Activated B cell treated with CpG ODN at 0.5 μM for 24 hours (primary cell): Measurements from ENCODE around the gene KLC1. TPM values are rescaled to one million over a fixed set of nuclear protein-coding genes. Genes with fewer than 3 reads are reported as not detected.

Experiments
- ATAC-seq: fragments of 200-7000 bp; cut with Tn5 transposase; one replicate; pipeline ENCODE4 v1.10.0; 2021; ENCODE audit warnings: low read depth, mild to moderate bottlenecking, moderate library complexity
- CTCF ChIA-PET: fragments of 350-600 bp; sonication (Branson Sonifier 250); formaldehyde crosslinking; loops from one replicate; lab custom pipeline; 2021; ENCODE audit warnings: antibody characterized with exemption; lab: Charles Lee
- POLR2A ChIA-PET: fragments of 350-600 bp; sonication (Branson Sonifier 250); formaldehyde crosslinking; loops from one replicate; lab custom pipeline; 2021; ENCODE audit warnings: antibody characterized with exemption; lab: Charles Lee
- DNase-seq: peaks from one replicate; pipeline ENCODE4 v3.0.0; 2022
- H3K27ac Mint-ChIP-seq: one replicate; pipeline ENCODE4 v1.8.0; 2020; ENCODE audit warnings: mixed read lengths
- H3K27me3 Mint-ChIP-seq: one replicate; pipeline ENCODE4 v1.8.0; 2021; ENCODE audit warnings: mixed read lengths
- H3K36me3 Mint-ChIP-seq: one replicate; pipeline ENCODE4 v1.8.0; 2021; ENCODE audit warnings: low read depth, mixed read lengths
- H3K4me1 Mint-ChIP-seq: one replicate; pipeline ENCODE4 v1.8.0; 2021; ENCODE audit warnings: mixed read lengths
- H3K4me3 Mint-ChIP-seq: one replicate; pipeline ENCODE4 v1.8.0; 2020; ENCODE audit warnings: mild to moderate bottlenecking, mixed read lengths
- H3K9me3 Mint-ChIP-seq: one replicate; pipeline ENCODE4 v1.8.0; 2020; ENCODE audit warnings: mixed read lengths
- intact Hi-C: fragments of 100-400 bp; cut with micrococcal nuclease; formaldehyde crosslinking; loops from one replicate; pipeline ENCODE4 v1.15.1; 2024
- total RNA-seq: library from RNA; stranded (reverse); gene quantifications from 2 replicates; pipeline ENCODE4 v1.2.3, GENCODE V29; 2022
- TF ChIP-seq, protein P1 (sequence below): fragments of 200-600 bp; IDR thresholded peaks from one replicate; pipeline ENCODE4 v1.8.0; 2022; ENCODE audit warnings: antibody characterized with exemption, mild to moderate bottlenecking

Gene KLC1
- total RNA-seq, 1 donor from 2014 or later = 153 TPM

DNA sequence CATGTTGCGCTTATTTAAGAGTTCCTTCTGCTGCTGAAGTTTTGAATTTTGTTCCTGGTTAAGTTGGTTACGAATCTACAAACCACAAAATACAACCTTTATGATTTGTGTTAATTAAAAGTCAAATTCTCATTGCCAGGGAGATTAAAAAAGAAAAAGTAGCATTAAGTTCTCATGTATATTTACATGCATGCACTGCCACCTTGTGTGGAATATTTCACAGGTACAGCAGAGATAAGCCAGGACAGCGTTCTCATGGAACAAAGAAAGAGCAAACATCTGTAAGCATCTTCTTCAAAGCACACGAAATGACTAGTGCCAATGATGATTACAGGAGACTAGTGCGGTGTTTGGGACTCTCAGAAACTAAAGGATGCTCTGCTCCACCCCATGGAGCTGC, 120.8 kb downstream of the KLC1 start:
- H3K4me3 Mint-ChIP-seq = no peak overlapping the region
- H3K27me3 Mint-ChIP-seq = no peaks in the 10 kb centered on the region
- intact Hi-C loops = loop anchor here (1.0 kb wide), 1 partner anchor 178 kb away; no protein-coding TSS in a partner anchor
- POLR2A ChIA-PET = no interaction called here
- H3K9me3 Mint-ChIP-seq = no peaks in the 10 kb centered on the region
- TF ChIP-seq, protein P1, sequence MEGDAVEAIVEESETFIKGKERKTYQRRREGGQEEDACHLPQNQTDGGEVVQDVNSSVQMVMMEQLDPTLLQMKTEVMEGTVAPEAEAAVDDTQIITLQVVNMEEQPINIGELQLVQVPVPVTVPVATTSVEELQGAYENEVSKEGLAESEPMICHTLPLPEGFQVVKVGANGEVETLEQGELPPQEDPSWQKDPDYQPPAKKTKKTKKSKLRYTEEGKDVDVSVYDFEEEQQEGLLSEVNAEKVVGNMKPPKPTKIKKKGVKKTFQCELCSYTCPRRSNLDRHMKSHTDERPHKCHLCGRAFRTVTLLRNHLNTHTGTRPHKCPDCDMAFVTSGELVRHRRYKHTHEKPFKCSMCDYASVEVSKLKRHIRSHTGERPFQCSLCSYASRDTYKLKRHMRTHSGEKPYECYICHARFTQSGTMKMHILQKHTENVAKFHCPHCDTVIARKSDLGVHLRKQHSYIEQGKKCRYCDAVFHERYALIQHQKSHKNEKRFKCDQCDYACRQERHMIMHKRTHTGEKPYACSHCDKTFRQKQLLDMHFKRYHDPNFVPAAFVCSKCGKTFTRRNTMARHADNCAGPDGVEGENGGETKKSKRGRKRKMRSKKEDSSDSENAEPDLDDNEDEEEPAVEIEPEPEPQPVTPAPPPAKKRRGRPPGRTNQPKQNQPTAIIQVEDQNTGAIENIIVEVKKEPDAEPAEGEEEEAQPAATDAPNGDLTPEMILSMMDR = no peak
- no peak for DNase-seq
- H3K36me3 Mint-ChIP-seq = peaks cover 23% of the 10 kb centered on the region
- H3K4me1 Mint-ChIP-seq = no peaks in the 10 kb centered on the region
- H3K27ac Mint-ChIP-seq = no peak overlapping the region
- no peak for ATAC-seq
- CTCF ChIA-PET = no interaction called here

Other genes starting within 250 kb of the KLC1 start
- 97.1 and 110 TPM in 2 replicates for gene MARK3, start 243.8 kb upstream of the KLC1 start, total RNA-seq
- 8.6 and 12.0 TPM in 2 replicates for gene CKB, start 106.4 kb upstream of the KLC1 start, total RNA-seq
- 19.4 and 21.8 TPM in 2 replicates for gene TRMT61A, start 100.0 kb upstream of the KLC1 start, total RNA-seq
- gene BAG5, start 66.6 kb upstream of the KLC1 start, total RNA-seq = 26.9 and 28.8 TPM in 2 replicates
- 28.4 and 28.8 TPM in 2 replicates for gene COA8, start 66.3 kb upstream of the KLC1 start, total RNA-seq
- gene XRCC3, start 86.2 kb downstream of the KLC1 start, total RNA-seq = 23.5 and 26.0 TPM in 2 replicates
- gene ZFYVE21, start 86.6 kb downstream of the KLC1 start, total RNA-seq = 12.4 and 16.7 TPM in 2 replicates
- 16.2 and 18.8 TPM in 2 replicates for gene PPP1R13B, start 218.4 kb downstream of the KLC1 start, total RNA-seq